HG02798 (cell line): ENCODE data around the gene RHOH.

Experiments used
- ATAC-seq: cut with Tn5 transposase; IDR thresholded peaks from one replicate; pipeline ENCODE4 v1.9.1; 2021; ENCODE audit warnings: mild to moderate bottlenecking; ENCODE audit not compliant: unreplicated experiment, poor library complexity

RHOH gene

GRCh38 chr4:40231316-40231863, 34.6 kb downstream of the RHOH start:
- ATAC-seq = no peak

GRCh38 chr4:40232610-40233009, 35.8 kb downstream of the RHOH start:
- no peak for ATAC-seq

GRCh38 chr4:40233227-40233626, 36.4 kb downstream of the RHOH start:
- no peak for ATAC-seq

- no peak for ATAC-seq
Measured at GRCh38 chr4:40234519-40235039, 37.7 kb downstream of the RHOH start.

DNA sequence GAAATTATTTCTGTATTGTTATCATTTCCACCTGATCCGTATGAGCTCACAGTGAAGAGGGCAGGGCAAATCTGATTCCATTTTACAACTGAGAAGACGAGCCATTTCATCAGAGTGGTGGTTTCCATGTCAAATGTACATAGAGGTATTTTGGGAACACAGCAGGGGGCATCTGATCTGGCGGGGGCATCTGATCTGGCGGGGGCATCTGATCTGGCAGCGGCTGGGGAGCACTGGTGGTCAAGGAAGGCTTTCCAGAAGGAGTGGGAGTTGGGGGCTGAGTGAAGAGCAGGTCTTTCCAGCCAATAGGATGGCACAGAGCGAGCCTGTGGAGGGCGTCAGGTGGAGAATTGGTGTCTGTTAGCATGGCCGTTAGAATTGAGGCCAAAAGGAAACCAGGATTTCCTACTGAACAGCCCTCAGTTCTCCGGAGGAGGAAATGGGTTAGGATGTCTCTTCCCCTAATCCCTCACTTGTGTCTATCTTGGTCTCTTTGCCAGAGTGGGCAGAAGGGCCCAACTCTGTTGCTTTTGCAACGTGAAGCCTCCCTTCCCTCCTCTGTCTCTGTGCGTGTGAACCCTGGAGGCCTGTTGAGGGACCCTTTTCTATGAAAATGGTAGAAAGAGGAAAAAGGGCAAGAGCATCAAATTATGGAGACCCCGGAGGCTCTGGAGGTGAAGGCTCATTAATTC, 41.3 kb downstream of the RHOH start:
- no peak for ATAC-seq

GRCh38 chr4:40238700-40239548, 42.1 kb downstream of the RHOH start:
- no peak for ATAC-seq

DNA sequence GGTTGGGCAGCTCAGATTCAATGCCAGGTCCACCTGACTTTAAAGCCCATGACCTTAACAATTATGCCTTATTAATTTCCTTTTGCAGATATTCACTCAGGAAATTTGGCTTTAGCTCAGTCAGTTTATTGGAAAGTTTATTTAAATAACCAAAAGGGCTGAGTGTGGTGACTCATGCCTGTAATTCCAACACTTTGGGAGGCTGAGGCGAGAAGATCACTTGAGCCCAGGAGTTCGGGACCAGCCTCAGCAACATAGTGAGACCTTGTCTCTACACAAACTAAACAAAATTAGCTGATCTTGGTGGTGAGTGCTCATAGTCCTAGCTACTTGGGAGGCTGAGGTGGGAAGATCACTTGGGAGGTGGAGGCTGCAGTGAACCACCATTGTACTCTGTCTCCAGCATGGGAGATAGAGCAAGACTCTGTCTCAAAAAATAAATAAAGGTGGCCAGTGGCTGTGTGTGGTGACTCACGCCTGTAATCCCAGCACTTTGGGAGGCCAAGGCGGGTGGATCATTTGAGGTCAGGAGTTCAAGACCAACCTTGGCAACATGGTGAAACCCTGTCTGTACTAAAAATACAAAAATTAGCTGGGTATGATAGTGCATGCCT, 43.3 kb downstream of the RHOH start:
- no peak for ATAC-seq

- ATAC-seq = no peak
Measured at GRCh38 chr4:40241026-40241425, 44.2 kb downstream of the RHOH start.

GRCh38 chr4:40241941-40242340, 45.1 kb downstream of the RHOH start:
- no peak for ATAC-seq

DNA sequence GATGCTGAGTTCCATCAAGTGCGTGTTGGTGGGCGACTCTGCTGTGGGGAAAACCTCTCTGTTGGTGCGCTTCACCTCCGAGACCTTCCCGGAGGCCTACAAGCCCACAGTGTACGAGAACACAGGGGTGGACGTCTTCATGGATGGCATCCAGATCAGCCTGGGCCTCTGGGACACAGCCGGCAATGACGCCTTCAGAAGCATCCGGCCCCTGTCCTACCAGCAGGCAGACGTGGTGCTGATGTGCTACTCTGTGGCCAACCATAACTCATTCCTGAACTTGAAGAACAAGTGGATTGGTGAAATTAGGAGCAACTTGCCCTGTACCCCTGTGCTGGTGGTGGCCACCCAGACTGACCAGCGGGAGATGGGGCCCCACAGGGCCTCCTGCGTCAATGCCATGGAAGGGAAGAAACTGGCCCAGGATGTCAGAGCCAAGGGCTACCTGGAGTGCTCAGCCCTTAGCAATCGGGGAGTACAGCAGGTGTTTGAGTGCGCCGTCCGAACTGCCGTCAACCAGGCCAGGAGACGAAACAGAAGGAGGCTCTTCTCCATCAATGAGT, 46.6 kb downstream of the RHOH start:
- ATAC-seq = no peak

DNA sequence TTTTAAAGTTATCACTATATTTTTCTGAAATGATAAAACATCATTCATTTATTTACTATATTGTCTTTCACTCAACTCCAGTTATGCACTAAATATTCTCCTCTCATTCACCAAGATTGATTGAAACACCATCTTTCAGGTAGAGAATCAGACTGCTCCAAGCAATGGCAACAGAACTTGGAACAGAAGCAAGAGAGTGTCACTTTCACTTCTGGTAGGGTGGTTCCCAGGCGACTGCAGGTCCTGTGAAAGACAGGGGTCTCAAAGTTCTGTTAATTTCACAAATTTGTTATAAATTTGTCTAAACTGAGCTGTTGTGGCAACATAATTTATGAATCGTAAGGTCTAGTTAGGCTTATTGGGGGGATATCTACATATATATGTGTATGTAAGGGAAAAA, 47.8 kb downstream of the RHOH start:
- ATAC-seq = no peak

- ATAC-seq = no peak
Measured at GRCh38 chr4:40245550-40245949, 48.7 kb downstream of the RHOH start.

DNA sequence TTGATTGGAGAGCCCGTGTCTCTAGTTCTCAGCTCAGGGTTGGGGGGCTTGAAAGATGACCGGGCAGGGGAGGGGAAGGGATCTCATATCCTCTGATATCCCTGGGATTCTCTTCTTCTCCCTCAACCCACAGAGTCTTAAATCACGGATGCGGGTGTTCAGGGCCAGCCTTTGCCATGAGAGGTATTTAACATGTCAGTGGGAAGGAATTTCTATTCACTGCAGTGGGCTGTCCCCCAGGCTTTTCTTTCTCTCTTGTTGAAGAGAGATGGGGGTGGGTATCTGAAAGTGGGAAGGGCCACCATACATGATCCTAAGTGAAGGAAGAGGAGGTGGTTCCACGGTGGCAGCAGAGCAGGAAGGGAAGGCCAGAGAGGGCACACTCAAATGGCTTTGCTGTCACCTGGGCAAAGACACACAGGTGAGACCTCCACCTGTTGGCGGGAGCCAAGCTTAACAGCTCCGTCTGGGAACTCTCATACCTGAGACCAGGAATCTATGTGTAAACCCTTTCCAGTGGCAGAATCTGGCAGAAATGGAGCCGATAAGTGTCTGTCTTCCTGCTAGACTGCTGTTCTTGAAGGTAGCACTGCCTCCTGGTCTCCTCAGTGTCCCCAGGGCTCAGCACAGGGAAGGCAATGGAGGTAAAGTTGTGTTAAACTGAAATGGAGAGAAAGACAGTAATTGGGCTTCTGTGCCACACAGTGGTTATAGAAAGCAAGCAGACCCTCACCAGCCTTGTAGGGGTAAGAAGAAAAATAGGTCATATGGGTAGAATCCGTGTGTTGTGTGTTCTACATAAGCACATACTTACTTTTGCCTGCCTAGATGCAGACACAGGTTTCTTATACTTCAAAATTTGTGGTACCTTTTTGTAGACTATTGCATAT, 49.4 kb downstream of the RHOH start:
- ATAC-seq = no peak

DNA sequence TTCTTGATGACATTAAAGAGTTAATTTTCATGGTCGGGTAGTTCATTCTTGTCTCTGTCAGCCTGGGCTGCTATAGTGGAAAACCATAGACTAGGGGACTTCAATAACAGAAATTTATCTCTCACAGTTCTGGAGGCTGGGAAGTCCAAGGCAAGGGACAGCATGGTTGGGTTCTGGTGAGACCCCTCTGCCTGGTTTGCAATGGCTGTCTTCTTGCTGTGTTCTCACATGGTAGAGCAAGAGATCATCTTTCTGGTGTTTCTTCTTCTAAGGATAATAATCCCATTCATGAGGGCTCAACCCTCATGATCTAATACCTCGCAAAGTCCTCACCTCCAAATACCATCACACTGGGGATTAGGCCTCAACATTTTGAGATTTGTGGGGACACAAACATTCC, 50.1 kb downstream of the RHOH start:
- ATAC-seq = no peak

DNA sequence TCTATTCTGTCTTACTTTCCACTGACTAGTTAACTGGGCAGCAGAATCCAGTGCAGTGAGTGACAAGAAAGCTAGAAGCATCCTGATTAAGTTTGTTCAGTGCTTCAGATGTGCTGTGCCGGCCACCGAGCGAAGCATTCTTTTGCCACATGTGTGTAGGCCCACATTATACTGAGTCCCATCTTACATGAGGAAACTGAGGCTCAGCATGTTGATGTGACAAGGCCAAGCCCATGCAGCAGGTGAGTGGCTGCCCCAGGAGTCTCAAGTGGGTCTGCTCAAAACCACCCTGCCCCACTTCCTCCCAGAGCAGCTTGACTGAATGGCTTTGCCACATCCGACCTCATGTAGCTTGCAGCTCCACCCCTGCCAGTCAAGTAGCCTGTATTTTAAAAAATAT, 50.5 kb downstream of the RHOH start:
- ATAC-seq = no peak

GRCh38 chr4:40251366-40251765, 54.5 kb downstream of the RHOH start:
- no peak for ATAC-seq

GRCh38 chr4:40253906-40254305, 57.1 kb downstream of the RHOH start:
- ATAC-seq = no peak

- ATAC-seq = no peak
Measured at GRCh38 chr4:40254608-40255392, 58.0 kb downstream of the RHOH start.
